GM19468 (cell line): Measurements from ENCODE around the gene GABRG3.

Source experiments
- ATAC-seq: cut with Tn5 transposase; IDR thresholded peaks from one replicate; pipeline ENCODE4 v1.9.1; 2021; ENCODE audit warnings: mild to moderate bottlenecking, moderate library complexity, moderate number of reproducible peaks; ENCODE audit not compliant: unreplicated experiment; ENCODE audit errors: extremely low read depth

Gene GABRG3

GRCh38 chr15:26970712-26971210 is at the start of gene GABRG3:
Gene GABRG3, plus strand, starts transcription at chr15:26971181.
- ATAC-seq, result no peak

GRCh38 chr15:26921433-26921832 is 49.5 kb upstream of the GABRG3 start:
- ATAC-seq, result no peak

GRCh38 chr15:26926081-26926480 is 44.9 kb upstream of the GABRG3 start:
- ATAC-seq, result no peak

GRCh38 chr15:26928051-26928450 is 42.9 kb upstream of the GABRG3 start:
- ATAC-seq, result no peak

GRCh38 chr15:26929588-26929987 is 41.4 kb upstream of the GABRG3 start:
- ATAC-seq, result no peak

- no peak for ATAC-seq
Observed at GRCh38 chr15:26934848-26935247, 36.1 kb upstream of the GABRG3 start.

GRCh38 chr15:26935322-26935721 is 35.7 kb upstream of the GABRG3 start:
- no peak for ATAC-seq

GRCh38 chr15:26936502-26936901 is 34.5 kb upstream of the GABRG3 start:
- no peak for ATAC-seq

GRCh38 chr15:26937134-26937533 is 33.8 kb upstream of the GABRG3 start:
- no peak for ATAC-seq

GRCh38 chr15:26939398-26939797 is 31.6 kb upstream of the GABRG3 start:
- no peak for ATAC-seq

- no peak for ATAC-seq
Observed at GRCh38 chr15:26941489-26941888, 29.5 kb upstream of the GABRG3 start.

- no peak for ATAC-seq
Observed at GRCh38 chr15:26943866-26944265, 27.1 kb upstream of the GABRG3 start.

GRCh38 chr15:26945046-26945445 is 25.9 kb upstream of the GABRG3 start:
- ATAC-seq, result no peak

- ATAC-seq, result no peak
Observed at GRCh38 chr15:26950001-26950400, 21.0 kb upstream of the GABRG3 start.

- ATAC-seq, result no peak
Observed at GRCh38 chr15:26954403-26954802, 16.6 kb upstream of the GABRG3 start.

- ATAC-seq, result no peak
Observed at GRCh38 chr15:26967719-26968269, 3.2 kb upstream of the GABRG3 start.

- ATAC-seq, result no peak
Observed at GRCh38 chr15:26968806-26969205, 2.2 kb upstream of the GABRG3 start.

- ATAC-seq, result no peak
Observed at GRCh38 chr15:26971271-26972018, 464 bp downstream of the GABRG3 start.

GRCh38 chr15:26972636-26973035 is 1.7 kb downstream of the GABRG3 start:
- no peak for ATAC-seq

- no peak for ATAC-seq
Observed at GRCh38 chr15:26974120-26974780, 3.3 kb downstream of the GABRG3 start.

GRCh38 chr15:26981492-26981891 is 10.5 kb downstream of the GABRG3 start:
- ATAC-seq, result no peak
